NCI-H345 (cell line): ENCODE data around the gene PRKAA1.

ENCODE experiments used
- DNase-seq: peaks from one replicate; lab custom pipeline; 2025; lab: John Stamatoyannopoulos, UW

The PRKAA1 gene

GRCh38 chr5:40798012-40798800 lies at the start of gene PRKAA1:
PRKAA1 (minus strand) TSS chr5:40798374; CDS start chr5:40798189, 185 bp downstream.
- DNase-seq, result peak; percentile 90

DNA sequence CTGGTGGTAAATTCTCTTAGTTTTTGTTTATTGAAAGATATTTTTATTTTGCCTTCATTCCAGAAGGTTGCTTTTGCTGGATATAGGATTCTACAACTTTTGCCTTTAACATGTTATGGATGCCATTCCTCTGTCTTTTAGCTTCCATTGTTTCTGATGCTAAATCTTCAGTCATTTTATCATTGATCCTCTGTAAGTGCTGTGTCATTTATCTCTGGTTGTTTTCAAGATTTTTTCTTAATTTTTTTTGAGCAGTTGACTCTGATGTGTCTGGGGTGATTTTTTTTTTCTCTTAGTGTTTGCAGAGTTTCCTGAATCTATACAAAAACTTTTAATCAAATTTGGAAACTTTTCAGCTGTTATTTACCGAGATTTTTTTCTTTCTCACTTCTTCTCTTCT lies 49.4 kb upstream of the PRKAA1 start:
- no peak for DNase-seq

- no peak for DNase-seq
Observed at GRCh38 chr5:40846371-40846770, 48.2 kb upstream of the PRKAA1 start.

GRCh38 chr5:40844565-40844964 lies 46.4 kb upstream of the PRKAA1 start:
- DNase-seq, result no peak

- DNase-seq, result no peak
Observed at GRCh38 chr5:40842351-40842750, 44.2 kb upstream of the PRKAA1 start.

GRCh38 chr5:40841068-40841805 lies 43.1 kb upstream of the PRKAA1 start, which contains the start of gene CARD6:
CARD6 (plus strand) TSS chr5:40841367; CDS start chr5:40841383, 16 bp downstream.
- DNase-seq, result peak; percentile 2

DNA sequence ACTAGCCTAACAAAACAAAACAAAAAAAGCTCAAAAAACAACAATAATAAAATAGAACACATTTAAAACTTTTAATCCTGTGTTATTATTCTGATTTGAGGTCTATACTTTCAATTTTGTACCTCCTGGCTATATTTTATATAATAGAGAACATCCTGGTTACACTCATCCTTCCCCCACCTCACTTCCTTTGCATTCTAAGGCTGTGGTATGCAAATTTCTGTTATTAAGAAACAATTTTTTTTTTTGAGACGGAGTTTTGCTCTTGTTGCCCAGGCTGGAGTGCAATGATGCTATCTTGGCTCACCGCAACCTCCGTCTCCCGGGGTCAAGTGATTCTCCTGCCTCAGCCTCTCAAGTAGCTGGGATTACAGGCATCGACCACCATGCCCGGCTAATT lies 39.9 kb upstream of the PRKAA1 start:
- DNase-seq, result no peak

DNA sequence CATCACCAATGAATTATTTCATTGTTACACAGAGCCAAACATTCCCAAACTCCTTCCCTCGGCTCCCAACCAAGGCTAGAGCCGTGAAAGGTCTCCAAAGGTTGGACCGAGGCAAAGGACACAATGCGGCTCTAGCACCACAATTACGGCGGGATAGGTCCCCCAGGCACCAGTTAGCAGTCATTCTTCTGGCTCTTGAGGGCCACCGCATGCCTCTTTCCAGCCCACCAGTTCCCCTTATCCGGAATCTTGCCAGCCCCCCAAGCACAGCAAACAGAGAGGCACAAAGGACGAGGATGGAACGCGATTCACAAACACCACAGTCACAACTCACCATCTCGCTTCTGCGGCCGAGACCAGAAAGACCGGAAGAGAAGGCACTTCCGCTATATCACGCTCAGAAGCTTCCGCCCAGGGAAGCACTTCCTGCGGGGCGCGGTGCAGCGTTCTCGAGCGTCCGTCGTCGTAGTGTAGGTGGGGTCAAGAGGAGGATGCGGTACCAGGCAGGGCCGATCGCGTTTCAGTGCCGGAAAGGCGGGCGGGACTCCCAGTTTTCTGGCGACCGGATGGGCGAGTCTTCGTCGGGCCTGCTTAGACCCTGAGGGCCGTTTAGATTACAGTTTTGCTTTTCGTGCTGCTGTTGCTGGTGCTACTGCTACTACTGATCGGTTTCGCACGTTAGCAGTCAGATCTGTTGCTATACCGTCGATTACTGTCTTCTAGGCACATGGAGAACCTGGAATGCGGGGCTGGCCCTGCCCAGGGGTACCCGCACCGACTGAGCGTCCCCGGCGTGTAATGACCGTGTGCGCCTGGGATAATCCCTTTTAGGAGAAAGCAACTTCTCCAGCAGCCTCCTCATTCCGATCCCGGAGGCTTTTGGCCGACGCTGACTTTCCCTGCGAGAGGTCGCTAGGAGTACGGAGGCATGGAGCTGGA lies 36.9 kb upstream of the PRKAA1 start, which contains the start of gene RPL37:
RPL37 (minus strand) TSS at position 374 of the 939 bp plus-strand sequence; CDS start at position 337, 37 bp downstream.
- peak; percentile 77 for DNase-seq

DNA sequence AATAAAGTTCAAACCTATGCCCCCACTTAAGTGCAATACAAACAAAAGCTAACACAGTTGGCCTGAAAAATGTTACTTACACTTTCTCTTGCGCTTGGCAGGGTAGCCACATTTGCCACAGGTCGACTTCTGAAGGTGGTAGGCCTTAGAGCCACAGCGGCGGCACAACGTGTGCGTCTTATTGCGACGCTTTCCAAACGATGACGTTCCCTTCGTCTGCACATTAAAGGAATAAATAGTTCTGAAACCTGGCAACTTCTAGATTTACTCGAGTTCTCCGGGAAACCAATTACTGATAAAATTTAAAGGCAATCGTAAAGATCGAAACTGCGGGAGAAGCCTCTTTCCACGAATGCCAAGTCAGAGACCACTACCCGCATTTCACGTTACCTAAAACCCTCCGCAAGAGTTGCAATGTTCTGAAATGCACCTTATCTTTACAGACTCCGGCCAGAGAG lies 36.2 kb upstream of the PRKAA1 start:
- no peak for DNase-seq

- DNase-seq, result no peak
Observed at GRCh38 chr5:40833712-40834229, 35.6 kb upstream of the PRKAA1 start.

GRCh38 chr5:40832345-40832744 lies 34.2 kb upstream of the PRKAA1 start:
- no peak for DNase-seq

DNA sequence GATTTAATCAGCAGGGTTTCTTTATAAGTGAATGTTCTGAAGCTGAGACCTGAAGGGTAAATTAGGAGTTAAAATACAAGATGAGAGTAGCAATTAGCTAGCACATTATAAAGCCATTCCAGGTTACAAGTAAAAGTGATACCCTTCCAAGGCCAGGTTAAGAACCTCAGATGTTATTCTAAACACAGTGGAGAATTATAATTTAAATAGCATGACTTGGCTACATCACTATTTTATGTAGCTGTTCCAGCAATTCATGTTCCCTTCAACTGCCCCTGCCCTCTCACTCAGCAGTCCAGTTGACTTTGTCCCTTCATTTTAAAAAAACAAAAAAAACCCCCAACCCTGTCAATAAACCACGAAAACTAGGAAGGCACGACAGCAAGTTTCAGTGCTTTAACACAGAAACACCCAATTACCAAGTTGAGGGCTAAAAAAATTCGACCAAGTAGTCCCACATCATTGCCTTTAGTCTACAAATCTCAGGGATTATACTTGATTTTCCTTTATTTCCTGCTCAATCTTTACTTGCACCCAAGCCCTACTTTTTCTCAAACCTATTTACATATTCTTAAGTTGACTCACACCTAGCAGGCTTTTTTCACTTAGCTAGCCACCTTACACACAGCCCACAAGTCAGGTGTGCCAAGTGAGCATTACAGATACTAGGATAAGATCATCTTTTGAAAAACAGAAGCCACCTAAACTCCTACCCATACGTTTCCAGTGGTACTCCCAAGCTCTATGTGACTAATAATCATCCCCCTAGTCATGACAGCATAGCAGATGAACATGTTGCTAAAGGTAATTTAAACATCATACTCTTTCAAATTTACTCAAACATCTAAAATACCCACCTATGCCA lies 33.4 kb upstream of the PRKAA1 start:
- DNase-seq, result no peak

- DNase-seq, result no peak
Observed at GRCh38 chr5:40829748-40830533, 31.8 kb upstream of the PRKAA1 start.

DNA sequence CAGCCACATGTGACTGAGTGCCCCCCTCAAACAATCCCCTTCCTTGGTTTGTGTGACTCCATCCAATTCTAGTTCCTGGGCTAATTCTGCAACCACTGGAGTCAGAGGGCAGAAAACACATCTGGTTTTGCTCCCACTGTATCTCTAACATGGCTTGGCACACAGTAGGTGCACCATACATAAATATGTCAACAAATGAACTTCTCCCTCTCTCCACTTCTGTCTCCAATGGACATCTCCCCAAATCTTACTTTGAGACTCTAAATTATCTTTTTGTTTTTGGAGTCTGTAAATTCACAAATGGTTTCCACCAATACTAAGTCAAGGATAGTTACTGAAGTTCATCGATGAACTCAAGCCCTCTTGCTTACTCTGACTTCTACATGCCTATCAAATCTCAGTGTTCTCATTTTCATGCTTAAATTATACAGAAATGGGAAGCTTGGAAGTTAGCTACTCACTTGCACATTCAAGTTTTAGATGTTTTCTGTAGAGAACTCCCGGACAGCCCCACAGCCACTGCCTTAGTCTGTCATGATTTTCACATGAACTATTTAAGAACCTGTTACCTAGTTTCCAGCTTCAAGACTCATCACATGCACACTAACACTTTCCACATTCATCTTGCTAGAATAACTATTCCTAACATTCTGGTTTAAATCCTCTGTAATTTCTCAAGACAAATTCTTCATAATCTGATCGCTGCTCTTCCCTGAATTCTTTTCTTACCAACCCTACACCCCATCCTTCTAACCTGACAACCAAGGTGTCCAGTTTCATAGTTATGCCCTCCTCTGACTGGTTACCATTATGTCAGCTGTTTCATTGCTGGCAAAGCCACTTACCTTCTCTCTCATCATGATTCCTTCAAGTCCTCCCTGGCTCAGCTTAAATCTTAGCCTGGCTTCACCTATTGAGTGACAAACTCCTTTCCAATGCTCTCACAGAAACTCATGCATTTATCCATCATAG lies 30.8 kb upstream of the PRKAA1 start:
- DNase-seq, result no peak

GRCh38 chr5:40828021-40828631 lies 30.0 kb upstream of the PRKAA1 start:
- no peak for DNase-seq

GRCh38 chr5:40827188-40827977 lies 29.2 kb upstream of the PRKAA1 start:
- no peak for DNase-seq

- no peak for DNase-seq
Observed at GRCh38 chr5:40826489-40827187, 28.5 kb upstream of the PRKAA1 start.
